Gastrocnemius medialis (tissue), 4 donors: ENCODE results near the gene LUZP1. TPM values are rescaled to one million over a fixed set of nuclear protein-coding genes. Genes with fewer than 3 reads are reported as not detected.

ENCODE experiments used
- ATAC-seq, 2 donors: fragments of 150-250 bp; one replicate each; pipeline ENCODE4 v1.9.1; 2016
- DNase-seq, 2 donors: peaks; one replicate each; pipeline ENCODE4 v3.0.0-alpha.2; 2019
- H3K27ac ChIP-seq, 4 donors: fragments of 200-600 bp; sonication (generic); 1 replicate in 1 of 4; 2 replicates in 3 of 4; pipeline ENCODE4 v1.5.1; 2016 to 2018; ENCODE audit warnings: mild to moderate bottlenecking in 2 of 4, moderate library complexity in 1 of 4
- H3K27me3 ChIP-seq, 3 donors: fragments of 200-600 bp; sonication (generic) in 2 of 3; 1 replicate in 1 of 3; 2 replicates in 2 of 3; pipeline versions ENCODE4 v1.5.1 to v1.6.0; 2016 to 2019; ENCODE audit warnings: mild to moderate bottlenecking in 1 of 3, moderate library complexity in 1 of 3
- H3K36me3 ChIP-seq, 2 donors: fragments of 200-600 bp; sonication (generic) in 1 of 2; one replicate each; pipeline ENCODE4 v1.5.1; 2017 to 2018
- H3K4me1 ChIP-seq, 2 donors: fragments of 200-600 bp; sonication (generic) in 1 of 2; one replicate each; pipeline ENCODE4 v1.5.1; 2016 to 2017; ENCODE audit warnings: mild to moderate bottlenecking in 2 of 2
- H3K4me3 ChIP-seq, 4 donors: fragments of 200-600 bp; sonication (generic) in 3 of 4; 1 replicate in 1 of 4; 2 replicates in 3 of 4; pipeline ENCODE4 v1.5.1; 2016 to 2019; ENCODE audit warnings: mild to moderate bottlenecking in 2 of 4
- H3K9me3 ChIP-seq, 3 donors: fragments of 200-600 bp; sonication (generic) in 2 of 3; 1 replicate in 1 of 3; 2 replicates in 2 of 3; pipeline ENCODE4 v1.5.1; 2016 to 2019
- CTCF ChIP-seq, 5 experiments: fragments of 450-650 bp in 3 of 5; fragments of 200-600 bp in 2 of 5; sonication (generic) in 2 of 5; IDR thresholded peaks in 4 of 5; conservative IDR thresholded peaks in 1 of 5; 1 replicate in 4 of 5; 2 replicates in 1 of 5; pipeline ENCODE4 v1.5.1; 2016 to 2019; ENCODE audit warnings: antibody characterized with exemption in 5 of 5, mild to moderate bottlenecking in 3 of 5, moderate library complexity in 3 of 5
- POLR2A ChIP-seq, 2 donors: fragments of 450-650 bp; IDR thresholded peaks; one replicate each; pipeline ENCODE4 v1.6.1; 2017; ENCODE audit warnings: antibody characterized with exemption in 2 of 2, mild to moderate bottlenecking in 2 of 2, moderate library complexity in 2 of 2
- in situ Hi-C, 4 donors: fragments of 200-750 bp; cut with MboI; loops; one replicate each; pipeline versions ENCODE4 v1.15.0 to v1.8.0; 2017; ENCODE audit warnings: low sequenced_read_pairs in 4 of 4
- intact Hi-C: fragments of 100-400 bp; cut with DNase I; formaldehyde crosslinking; loops from one replicate; pipeline ENCODE4 v1.15.1; 2023; ENCODE audit warnings: low total_unique reads
- total RNA-seq, 4 donors: library from RNA; depleted of rRNA; stranded (reverse); fragments of >200 nt; gene quantifications; one replicate each; pipeline versions ENCODE4 v1.1.0 to v1.2.3, GENCODE V29; 2016

LUZP1 gene
- total RNA-seq, 4 donors from 2014 or later: 4.1 to 5.4 (median 4.9) TPM

- DNase-seq (no peak), ATAC-seq (no peak)
- H3K4me1 ChIP-seq: no peaks in the 10 kb centered on the region
- intact Hi-C loops: no loop called here
- no peaks in the 10 kb centered on the region for H3K27me3 ChIP-seq
- in situ Hi-C loops: no loop called here
- no peaks in the 10 kb centered on the region for H3K9me3 ChIP-seq
- H3K4me3 ChIP-seq: no peak overlapping the region
- TF ChIP-seq CTCF (IDR thresholded peaks at IDR 0.05 in 4 of 5, conservative IDR thresholded peaks at IDR 0.05 in 1 of 5) (no peak), POLR2A (IDR thresholded peaks at IDR 0.05) (no peak)
- H3K36me3 ChIP-seq: peaks cover 0 to 14% of the 10 kb centered on the region in 2 donors
- H3K27ac ChIP-seq: no peak overlapping the region
Measured at GRCh38 chr1:23091545-23091944, 77.1 kb downstream of the LUZP1 start.

- no peaks in the 10 kb centered on the region for H3K4me1 ChIP-seq
- DNase-seq (no peak), ATAC-seq (no peak)
- no peaks in the 10 kb centered on the region for H3K9me3 ChIP-seq
- H3K27ac ChIP-seq: no peak overlapping the region
- H3K4me3 ChIP-seq: no peak overlapping the region
- H3K27me3 ChIP-seq: no peaks in the 10 kb centered on the region
- in situ Hi-C loops (no loop called here), intact Hi-C loops (no loop called here)
- H3K36me3 ChIP-seq: peaks cover 0 to 24% of the 10 kb centered on the region in 2 donors
- TF ChIP-seq CTCF (IDR thresholded peaks at IDR 0.05 in 4 of 5, conservative IDR thresholded peaks at IDR 0.05 in 1 of 5) (no peak), POLR2A (IDR thresholded peaks at IDR 0.05) (no peak)
Measured at GRCh38 chr1:23090056-23090455, 78.6 kb downstream of the LUZP1 start.

- H3K27ac ChIP-seq: no peak overlapping the region
- H3K27me3 ChIP-seq: no peaks in the 10 kb centered on the region
- DNase-seq (no peak), ATAC-seq (no peak)
- intact Hi-C loops: loop anchor here (2.0 kb wide), 1 partner anchor 111 kb away; no protein-coding TSS in a partner anchor
- TF ChIP-seq CTCF (IDR thresholded peaks at IDR 0.05 in 4 of 5, conservative IDR thresholded peaks at IDR 0.05 in 1 of 5) (no peak), POLR2A (IDR thresholded peaks at IDR 0.05) (no peak)
- peaks cover 0 to 36% of the 10 kb centered on the region in 2 donors for H3K36me3 ChIP-seq
- in situ Hi-C loops: no loop called here
- H3K4me1 ChIP-seq: no peaks in the 10 kb centered on the region
- no peak overlapping the region for H3K4me3 ChIP-seq
- no peaks in the 10 kb centered on the region for H3K9me3 ChIP-seq
Measured at GRCh38 chr1:23088027-23088426, 80.6 kb downstream of the LUZP1 start.

GRCh38 chr1:23085696-23086095, 83.0 kb downstream of the LUZP1 start:
- DNase-seq: no peak
- TF ChIP-seq CTCF (IDR thresholded peaks at IDR 0.05 in 4 of 5, conservative IDR thresholded peaks at IDR 0.05 in 1 of 5) (no peak), POLR2A (IDR thresholded peaks at IDR 0.05) (no peak)
- Histone ChIP-seq H3K4me3 (no peak overlapping the region), H3K9me3 (no peaks in the 10 kb centered on the region), H3K36me3 (peaks cover 0 to 57% of the 10 kb centered on the region in 2 donors), H3K27me3 (no peaks in the 10 kb centered on the region), H3K4me1 (no peaks in the 10 kb centered on the region), H3K27ac (no peak overlapping the region)
- no peak for ATAC-seq
- in situ Hi-C loops: no loop called here
- intact Hi-C loops: no loop called here

GRCh38 chr1:23084880-23085279, 83.8 kb downstream of the LUZP1 start:
- DNase-seq (no peak), ATAC-seq (no peak)
- in situ Hi-C loops (no loop called here), intact Hi-C loops (no loop called here)
- H3K4me1 ChIP-seq: no peaks in the 10 kb centered on the region
- TF ChIP-seq CTCF (IDR thresholded peaks at IDR 0.05 in 4 of 5, conservative IDR thresholded peaks at IDR 0.05 in 1 of 5): no peak
- TF ChIP-seq POLR2A (IDR thresholded peaks at IDR 0.05): no peak
- no peaks in the 10 kb centered on the region for H3K27me3 ChIP-seq
- no peak overlapping the region for H3K4me3 ChIP-seq
- no peaks in the 10 kb centered on the region for H3K9me3 ChIP-seq
- H3K36me3 ChIP-seq: peaks cover 0 to 64% of the 10 kb centered on the region in 2 donors
- H3K27ac ChIP-seq: no peak overlapping the region
